WERI-Rb-1 (cell line): Measurements from ENCODE around the gene NRIP2.
"Not testable (repeated sequence)": the region's sequence is repeated elsewhere in the genome, so short reads cannot be mapped to it uniquely, and the experiment has no call there.

Experiments used
- DNase-seq: peaks from one replicate; pipeline ENCODE4 v3.0.0-alpha.2; 2020
- H3K27ac ChIP-seq: fragments of 250-450 bp; sonication (Bioruptor Pico); 2 replicates; pipeline ENCODE4 v1.5.1; 2020; ENCODE audit warnings: mild to moderate bottlenecking, moderate library complexity
- H3K27me3 ChIP-seq: fragments of 250-450 bp; sonication (Bioruptor Pico); 2 replicates; pipeline ENCODE4 v1.5.1; 2021; ENCODE audit warnings: mild to moderate bottlenecking, low read depth, moderate library complexity; ENCODE audit not compliant: insufficient read depth, severe bottlenecking
- H3K36me3 ChIP-seq: fragments of 250-450 bp; sonication (Bioruptor Pico); 2 replicates; pipeline ENCODE4 v1.5.1; 2020; ENCODE audit warnings: mild to moderate bottlenecking, moderate library complexity
- H3K4me3 ChIP-seq: 2 replicates; pipeline ENCODE4 v1.5.1; 2011; ENCODE audit warnings: low read depth, mild to moderate bottlenecking, control low read depth, low read length
- H3K9me3 ChIP-seq: fragments of 250-450 bp; sonication (Bioruptor Pico); 2 replicates; pipeline ENCODE4 v1.5.1; 2021; ENCODE audit warnings: mild to moderate bottlenecking, moderate library complexity; ENCODE audit not compliant: severe bottlenecking
- CTCF ChIP-seq: IDR thresholded peaks from 2 replicates; pipeline ENCODE4 v1.5.1; 2011; ENCODE audit warnings: low read depth, mild to moderate bottlenecking, control low read depth, inconsistent platforms, low read length

NRIP2 gene

GRCh38 chr12:2864198-2864597 lies 29.4 kb upstream of the NRIP2 start:
- TF ChIP-seq CTCF: no peak

GRCh38 chr12:2863402-2863801 lies 28.6 kb upstream of the NRIP2 start:
- not testable (repeated sequence) for H3K4me3 ChIP-seq, H3K9me3 ChIP-seq, H3K27ac ChIP-seq, DNase-seq, H3K27me3 ChIP-seq
- H3K36me3 ChIP-seq: peaks cover 99% of the 10 kb centered on the region

More at GRCh38 chr12:2864198-2864597, 29.4 kb upstream of the NRIP2 start:
- H3K36me3 ChIP-seq: peaks cover 99% of the 10 kb centered on the region
- DNase-seq: no peak
- no peak overlapping the region for H3K4me3 ChIP-seq
- H3K9me3 ChIP-seq: no peaks in the 10 kb centered on the region
- no peaks in the 10 kb centered on the region for H3K27me3 ChIP-seq
- H3K27ac ChIP-seq: no peak overlapping the region

- no peak for TF ChIP-seq CTCF
- no peak for DNase-seq
- H3K36me3 ChIP-seq: peaks cover 99% of the 10 kb centered on the region
Observed at GRCh38 chr12:2862876-2863275, 28.0 kb upstream of the NRIP2 start.

GRCh38 chr12:2860170-2860569 lies 25.3 kb upstream of the NRIP2 start:
- H3K36me3 ChIP-seq: peaks cover 76% of the 10 kb centered on the region
- no peak overlapping the region for H3K4me3 ChIP-seq
- no peak for DNase-seq
- TF ChIP-seq CTCF: no peak
- H3K27ac ChIP-seq: no peak overlapping the region
- no peaks in the 10 kb centered on the region for H3K27me3 ChIP-seq
- H3K9me3 ChIP-seq: no peaks in the 10 kb centered on the region

More at GRCh38 chr12:2862876-2863275, 28.0 kb upstream of the NRIP2 start:
- no peak overlapping the region for H3K4me3 ChIP-seq
- H3K27me3 ChIP-seq: no peaks in the 10 kb centered on the region
- no peak overlapping the region for H3K27ac ChIP-seq
- no peaks in the 10 kb centered on the region for H3K9me3 ChIP-seq

GRCh38 chr12:2858944-2859421 lies 24.1 kb upstream of the NRIP2 start:
- no peak for DNase-seq
- no peaks in the 10 kb centered on the region for H3K27me3 ChIP-seq
- TF ChIP-seq CTCF: no peak
- H3K9me3 ChIP-seq: no peaks in the 10 kb centered on the region
- H3K4me3 ChIP-seq: no peak overlapping the region
- H3K36me3 ChIP-seq: peaks cover 64% of the 10 kb centered on the region
- no peak overlapping the region for H3K27ac ChIP-seq

GRCh38 chr12:2858334-2858733 lies 23.5 kb upstream of the NRIP2 start:
- no peak for TF ChIP-seq CTCF
- H3K9me3 ChIP-seq: no peaks in the 10 kb centered on the region
- peaks cover 58% of the 10 kb centered on the region for H3K36me3 ChIP-seq
- no peaks in the 10 kb centered on the region for H3K27me3 ChIP-seq
- no peak for DNase-seq
- no peak overlapping the region for H3K27ac ChIP-seq
- no peak overlapping the region for H3K4me3 ChIP-seq
